ENCODE measurements around the gene MMP11. TPM values are rescaled to one million over a fixed set of nuclear protein-coding genes. Genes with fewer than 3 reads are reported as not detected.

MMP11 gene
- total and polyA plus RNA-seq, 9 donors = 1.4 to 59.7 (median 11.4) TPM

DNA sequence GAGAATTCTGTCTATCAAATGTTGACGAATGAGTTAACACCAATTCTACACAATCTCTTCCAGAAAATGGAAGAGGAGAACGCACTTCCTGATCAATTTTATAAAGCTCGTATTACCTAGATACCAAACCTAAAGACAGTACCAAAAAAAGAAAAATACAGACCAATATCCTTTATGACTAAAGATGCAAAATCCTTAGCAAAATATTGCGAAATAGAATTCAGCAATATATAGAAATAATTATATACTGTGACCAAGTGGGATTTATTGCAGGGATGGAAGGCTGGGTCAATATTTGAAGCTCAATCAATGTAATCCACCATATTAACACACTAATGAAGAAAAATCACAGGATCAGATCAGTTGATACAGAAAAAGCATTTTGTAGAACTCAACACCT lies 39.7 kb downstream of the MMP11 start:
- TF ChIP-seq POLR2A (IDR thresholded peaks at IDR 0.05) = no peak
- no peak for TF ChIP-seq EP300 (IDR thresholded peaks at IDR 0.05)
- TF ChIP-seq, protein P1, sequence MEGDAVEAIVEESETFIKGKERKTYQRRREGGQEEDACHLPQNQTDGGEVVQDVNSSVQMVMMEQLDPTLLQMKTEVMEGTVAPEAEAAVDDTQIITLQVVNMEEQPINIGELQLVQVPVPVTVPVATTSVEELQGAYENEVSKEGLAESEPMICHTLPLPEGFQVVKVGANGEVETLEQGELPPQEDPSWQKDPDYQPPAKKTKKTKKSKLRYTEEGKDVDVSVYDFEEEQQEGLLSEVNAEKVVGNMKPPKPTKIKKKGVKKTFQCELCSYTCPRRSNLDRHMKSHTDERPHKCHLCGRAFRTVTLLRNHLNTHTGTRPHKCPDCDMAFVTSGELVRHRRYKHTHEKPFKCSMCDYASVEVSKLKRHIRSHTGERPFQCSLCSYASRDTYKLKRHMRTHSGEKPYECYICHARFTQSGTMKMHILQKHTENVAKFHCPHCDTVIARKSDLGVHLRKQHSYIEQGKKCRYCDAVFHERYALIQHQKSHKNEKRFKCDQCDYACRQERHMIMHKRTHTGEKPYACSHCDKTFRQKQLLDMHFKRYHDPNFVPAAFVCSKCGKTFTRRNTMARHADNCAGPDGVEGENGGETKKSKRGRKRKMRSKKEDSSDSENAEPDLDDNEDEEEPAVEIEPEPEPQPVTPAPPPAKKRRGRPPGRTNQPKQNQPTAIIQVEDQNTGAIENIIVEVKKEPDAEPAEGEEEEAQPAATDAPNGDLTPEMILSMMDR (IDR thresholded peaks at IDR 0.05) = no peak
- no peak overlapping the region for H3K27ac ChIP-seq
- 93 to 96% (median 96%) methylated on average over 4 of the region's 4 CpGs for WGBS, 3 donors
- intact Hi-C loops (cut with DNase I) = no loop called here
- H3K9me3 ChIP-seq = no peaks in the 10 kb centered on the region
- H3K4me1 ChIP-seq (ENCODE audit: insufficient read depth) = no peaks in the 10 kb centered on the region
- no peak for DNase-seq
- no peak overlapping the region for H3K4me3 ChIP-seq
- no peaks in the 10 kb centered on the region for H3K27me3 ChIP-seq
- no peaks in the 10 kb centered on the region for H3K36me3 ChIP-seq

DNA sequence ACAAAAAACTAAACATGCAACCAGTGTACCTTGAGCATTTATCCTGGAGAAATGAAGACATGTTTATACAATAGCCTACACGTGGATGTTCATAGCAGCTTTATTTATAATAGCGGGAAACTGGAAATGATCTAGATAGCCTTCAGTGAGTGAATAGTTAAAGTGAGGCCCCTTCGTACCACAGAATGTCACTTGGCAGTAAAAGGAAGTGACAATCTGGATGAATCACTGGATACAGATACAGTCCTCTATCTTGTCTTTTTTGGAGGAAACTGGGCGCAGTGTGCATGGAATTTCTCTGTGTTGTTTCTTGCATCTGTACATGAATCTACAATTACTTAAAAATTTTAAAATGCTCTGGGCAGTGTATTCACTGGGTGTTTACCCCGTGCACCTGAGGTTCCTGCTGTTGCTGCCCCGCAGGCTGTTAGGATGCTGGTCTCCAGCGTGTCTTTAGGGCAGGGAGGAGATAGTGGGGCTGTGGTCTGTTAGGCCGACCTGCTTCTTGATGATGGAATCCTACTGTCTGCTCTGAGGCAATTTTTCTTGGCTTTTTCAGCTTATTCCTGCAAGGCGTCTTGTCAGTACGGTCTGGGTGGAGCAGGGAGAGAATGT lies 43.0 kb downstream of the MMP11 start:
- Histone ChIP-seq H3K4me1 (ENCODE audit: insufficient read depth) (no peaks in the 10 kb centered on the region), H3K27me3 (no peaks in the 10 kb centered on the region), H3K27ac (no peak overlapping the region), H3K4me3 (no peak overlapping the region), H3K36me3 (no peaks in the 10 kb centered on the region), H3K9me3 (no peaks in the 10 kb centered on the region)
- WGBS, 3 donors = 71 to 80% (median 80%) methylated on average over 10 of the region's 10 CpGs
- intact Hi-C loops (cut with DNase I) = no loop called here
- no peak for DNase-seq
- TF ChIP-seq, protein P1 (IDR thresholded peaks at IDR 0.05) = no peak
- TF ChIP-seq EP300 (IDR thresholded peaks at IDR 0.05) (no peak), POLR2A (IDR thresholded peaks at IDR 0.05) (no peak)

DNA sequence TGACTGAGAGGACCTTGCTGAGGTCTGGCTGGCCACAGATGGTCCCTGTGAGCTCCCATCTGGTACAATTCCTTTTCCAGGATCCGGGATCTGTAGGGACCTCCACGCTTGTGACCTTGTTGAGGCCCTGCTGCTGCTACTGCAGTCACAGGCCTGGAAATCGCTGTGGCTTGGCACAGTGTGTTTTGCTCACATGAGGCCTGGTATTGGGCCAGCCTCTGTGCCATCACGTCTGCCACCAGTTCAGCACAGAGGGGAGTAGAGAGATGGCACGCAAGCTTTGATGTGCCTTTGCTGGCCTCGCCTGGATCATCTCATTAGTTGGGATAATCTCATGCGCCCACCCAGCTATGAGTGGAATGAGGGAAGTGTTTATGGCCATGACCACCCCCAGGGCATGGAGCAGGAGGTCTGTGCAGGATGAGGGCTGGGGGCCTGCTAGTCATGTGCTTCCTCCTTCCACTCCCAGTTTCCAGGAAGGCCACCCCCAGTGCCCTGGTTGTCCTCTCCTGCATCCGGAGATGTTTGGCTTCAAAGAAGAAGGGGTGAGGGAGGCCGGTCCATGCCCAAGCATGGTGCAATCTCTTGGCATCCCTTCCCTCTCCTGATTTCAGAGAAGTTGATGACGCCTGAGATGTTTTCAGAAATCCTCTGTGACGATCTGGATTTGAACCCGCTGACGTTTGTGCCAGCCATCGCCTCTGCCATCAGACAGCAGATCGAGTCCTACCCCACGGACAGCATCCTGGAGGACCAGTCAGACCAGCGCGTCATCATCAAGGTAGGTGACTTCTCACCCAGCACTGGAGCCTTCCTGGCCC lies 43.7 kb downstream of the MMP11 start:
- Histone ChIP-seq H3K4me3 (no peak overlapping the region), H3K9me3 (no peaks in the 10 kb centered on the region), H3K36me3 (no peaks in the 10 kb centered on the region), H3K27ac (no peak overlapping the region), H3K4me1 (ENCODE audit: insufficient read depth) (no peaks in the 10 kb centered on the region), H3K27me3 (no peaks in the 10 kb centered on the region)
- TF ChIP-seq EP300 (IDR thresholded peaks at IDR 0.05) = no peak
- TF ChIP-seq POLR2A (IDR thresholded peaks at IDR 0.05) = no peak
- TF ChIP-seq, protein P1 (IDR thresholded peaks at IDR 0.05) = no peak
- intact Hi-C loops (cut with DNase I) = no loop called here
- 77 to 85% (median 85%) methylated on average over 14 to 18 of the region's 18 CpGs for WGBS, 3 donors
- DNase-seq = no peak

DNA sequence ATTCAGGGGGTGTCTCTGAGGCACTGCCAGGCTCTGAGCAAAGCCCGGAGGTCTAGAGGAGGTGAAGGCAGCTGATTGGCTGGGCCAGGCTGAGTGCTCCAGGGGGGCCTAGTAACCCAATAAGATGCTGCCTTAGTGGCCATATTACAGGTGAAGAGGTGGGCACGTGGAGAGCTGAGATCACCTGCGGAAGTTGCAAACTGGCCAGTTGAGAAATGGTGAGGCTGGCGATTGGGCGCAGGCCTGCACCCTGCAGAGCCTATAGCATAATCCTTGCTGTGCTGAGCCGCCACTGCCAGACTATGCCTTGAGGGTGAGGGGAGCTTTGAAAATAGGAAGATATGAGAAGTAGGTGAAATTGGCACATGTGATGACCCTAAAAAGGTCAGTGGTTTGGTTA lies 44.5 kb downstream of the MMP11 start:
- Histone ChIP-seq H3K9me3 (no peaks in the 10 kb centered on the region), H3K27ac (no peak overlapping the region), H3K4me1 (ENCODE audit: insufficient read depth) (no peaks in the 10 kb centered on the region), H3K36me3 (no peaks in the 10 kb centered on the region), H3K4me3 (no peak overlapping the region), H3K27me3 (no peaks in the 10 kb centered on the region)
- DNase-seq = no peak
- 93 to 96% (median 95%) methylated on average over 6 of the region's 6 CpGs for WGBS, 3 donors
- intact Hi-C loops (cut with DNase I) = no loop called here
- TF ChIP-seq EP300 (IDR thresholded peaks at IDR 0.05) (no peak), POLR2A (IDR thresholded peaks at IDR 0.05) (no peak)
- TF ChIP-seq, protein P1 (IDR thresholded peaks at IDR 0.05) = no peak

Data from ovary (tissue), 9 donors.